K562 (cell line): ENCODE measurements around the gene LRFN3. TPM values are rescaled to one million over a fixed set of nuclear protein-coding genes. Genes with fewer than 3 reads are reported as not detected.
A peak's percentile ranks its signal among the peaks of the same experiment; 100 is the strongest.

Source experiments
- ATAC-seq: fragments of 200-7000 bp; cut with Tn5 transposase; 3 replicates; pipeline ENCODE4 v1.9.1; 2020; ENCODE audit warnings: moderate library complexity
- BruUV-seq: library from RNA; stranded (reverse); fragments of 400-500 nt; replicated peaks from 2 replicates; lab custom pipeline; 2021; lab: Mats Ljungman, UMichigan
- CTCF ChIA-PET: fragments of 300-600 bp; formaldehyde crosslinking; extraction: SDS; loops from one replicate; lab custom pipeline; 2021; ENCODE audit warnings: low intra/inter-chr PET ratio; lab: Yijun Ruan, JAX
- POLR2A ChIA-PET: fragments of 300-600, 350-650 bp; sonication (Branson Sonifier 250); formaldehyde crosslinking; extraction: SDS; loops from one replicate; lab custom pipeline; 2021; ENCODE audit warnings: antibody characterized with exemption, inconsistent platforms; lab: Yijun Ruan, JAX
- DNase-seq, 4 experiments: peaks; one replicate each; pipeline versions ENCODE4 v3.0.0 to v3.0.0-alpha.2; 2011 to 2018; ENCODE audit warnings: low spot score in 3 of 4, mixed read lengths in 3 of 4; ENCODE audit errors: extremely low read depth in 1 of 4
- FAIRE-seq: peaks from 2 replicates; lab custom pipeline; 2011; peaks lifted over from hg19 to GRCh38; lab: Jason Lieb, UNC
- H2AFZ ChIP-seq: 2 replicates; pipeline ENCODE4 v1.6.0; 2011; ENCODE audit warnings: low read depth, low read length, control low read depth, inconsistent platforms
- H3K27ac ChIP-seq: fragments of 200-600 bp; 3 replicates; pipeline ENCODE4 v1.8.0; 2011; ENCODE audit warnings: low read depth, mild to moderate bottlenecking, control low read depth, inconsistent platforms, low read length, moderate library complexity, mixed read lengths; ENCODE audit errors: extremely low read depth
- H3K27me3 ChIP-seq, 2 experiments: fragments of 300-600 bp in 1 of 2; 2 replicates in 1 of 2; 3 replicates in 1 of 2; pipeline versions ENCODE4 v1.6.0 to v1.8.0; 2011; ENCODE audit warnings: inconsistent platforms in 2 of 2, low read length in 2 of 2, mild to moderate bottlenecking in 1 of 2, mixed read lengths in 1 of 2, moderate library complexity in 1 of 2; ENCODE audit not compliant: control insufficient read depth in 2 of 2, insufficient read depth in 2 of 2
- H3K36me3 ChIP-seq: fragments of 300-600 bp; 3 replicates; pipeline ENCODE4 v1.8.0; 2011; ENCODE audit warnings: mild to moderate bottlenecking, low read length, inconsistent platforms; ENCODE audit not compliant: control insufficient read depth, insufficient read depth
- H3K4me1 ChIP-seq, 2 experiments: fragments of 200-600 bp in 1 of 2; replicated peaks in 1 of 2; 2 replicates in 1 of 2; 3 replicates in 1 of 2; pipeline versions ENCODE4 v1.5.1 to v1.8.0; 2011; ENCODE audit warnings: inconsistent platforms in 2 of 2, low read length in 2 of 2, mild to moderate bottlenecking in 1 of 2, mixed read lengths in 1 of 2, moderate library complexity in 1 of 2; ENCODE audit not compliant: control insufficient read depth in 2 of 2, insufficient read depth in 2 of 2
- H3K4me2 ChIP-seq: 2 replicates; pipeline ENCODE4 v1.6.1; 2011; ENCODE audit warnings: low read length, control low read depth, inconsistent platforms, mixed read lengths; ENCODE audit not compliant: insufficient read depth
- H3K4me3 ChIP-seq: fragments of 200-600 bp; sonication (generic), shearing (Covaris generic); 2 replicates; pipeline ENCODE4 v1.5.1; 2016; ENCODE audit warnings: control low read depth, inconsistent platforms
- H3K79me2 ChIP-seq: fragments of 200-600 bp; 3 replicates; pipeline ENCODE4 v1.8.0; 2011; ENCODE audit warnings: low read length, inconsistent platforms; ENCODE audit not compliant: control insufficient read depth, insufficient read depth
- H3K9ac ChIP-seq, 2 experiments: 2 replicates each; pipeline versions ENCODE4 v1.6.0 to v1.6.1; 2011; ENCODE audit warnings: low read depth in 2 of 2, low read length in 2 of 2, control low read depth in 1 of 2, inconsistent platforms in 1 of 2, mild to moderate bottlenecking in 1 of 2, mixed read lengths in 1 of 2; ENCODE audit not compliant: insufficient read depth in 1 of 2
- H3K9me1 ChIP-seq: one replicate; pipeline ENCODE4 v1.6.0; 2011; ENCODE audit warnings: inconsistent platforms, mild to moderate bottlenecking, low read length, moderate library complexity; ENCODE audit not compliant: control insufficient read depth, insufficient read depth
- H3K9me3 ChIP-seq: replicated peaks from 2 replicates; pipeline ENCODE4 v1.5.1; 2011; ENCODE audit warnings: low read depth, low read length, inconsistent platforms; ENCODE audit not compliant: control insufficient read depth, insufficient read depth
- H4K20me1 ChIP-seq: replicated peaks from 2 replicates; pipeline ENCODE4 v1.6.1; 2011; ENCODE audit warnings: low read length, inconsistent platforms, mixed read lengths; ENCODE audit not compliant: control insufficient read depth, insufficient read depth
- EGR1 ChIP-seq: fragments of 450-650 bp; conservative IDR thresholded peaks from 2 replicates; pipeline ENCODE4 v1.6.1; 2017; ENCODE audit warnings: mild to moderate bottlenecking
- ELK1 ChIP-seq: sonication (generic); formaldehyde crosslinking; IDR thresholded peaks from 2 replicates; pipeline ENCODE4 v1.8.1; 2022; ENCODE audit warnings: missing genetic modification reagents
- HDAC3 ChIP-seq: fragments of 450-650 bp; IDR thresholded peaks from 2 replicates; pipeline ENCODE4 v1.6.1; 2018; ENCODE audit warnings: borderline replicate concordance, mild to moderate bottlenecking, moderate library complexity; ENCODE audit not compliant: partially characterized antibody
- IRF2 ChIP-seq: sonication (generic); formaldehyde crosslinking; IDR thresholded peaks from 2 replicates; pipeline ENCODE4 v1.8.1; 2022; ENCODE audit warnings: mild to moderate bottlenecking, missing genetic modification reagents
- SP1 ChIP-seq: sonication (generic); formaldehyde crosslinking; IDR thresholded peaks from 2 replicates; pipeline ENCODE4 v1.8.1; 2022; ENCODE audit warnings: mild to moderate bottlenecking, missing genetic modification reagents
- TBL1XR1 ChIP-seq, 2 experiments: IDR thresholded peaks; 2 replicates each; pipeline ENCODE4 v1.6.1; 2012; ENCODE audit warnings: improper control_type of control experiment in 2 of 2, low read length in 2 of 2, mild to moderate bottlenecking in 1 of 2
- YBX1 ChIP-seq: fragments of 450-650 bp; IDR thresholded peaks from 2 replicates; pipeline ENCODE4 v1.7.1; 2016; ENCODE audit warnings: mild to moderate bottlenecking
- ZBTB7A ChIP-seq: IDR thresholded peaks from 2 replicates; pipeline ENCODE4 v1.6.1; 2011; ENCODE audit warnings: low read depth, mild to moderate bottlenecking, low read length, moderate library complexity, borderline replicate concordance; ENCODE audit not compliant: control insufficient read depth
- ZNF253 ChIP-seq: fragments of 250-450 bp; sonication (Bioruptor Pico); conservative IDR thresholded peaks from 2 replicates; pipeline ENCODE4 v1.6.1; 2021; ENCODE audit warnings: mild to moderate bottlenecking
- WGBS: fragments of 100-300 bp; shearing (Covaris generic); methylation state at CpG from one replicate; pipeline ENCODE4 v1.1.6; 2016; ENCODE audit warnings: low coverage, mixed read lengths; ENCODE audit not compliant: insufficient coverage; ENCODE audit errors: missing lambda C conversion rate; 5-methylcytosine and 5-hydroxymethylcytosine counted together
- in situ Hi-C: fragments of 300-500 bp; cut with MboI; formaldehyde crosslinking; loops from 4 replicates; pipeline ENCODE4 v1.15.0; 2018; ENCODE audit warnings: inconsistent platforms, mixed read lengths
- intact Hi-C: fragments of 100-400 bp; cut with micrococcal nuclease; formaldehyde crosslinking; loops from 2 replicates; pipeline ENCODE4 v1.14.2; 2022
- polyA plus RNA-seq, 8 experiments: library from polyadenylated mRNA; depleted of rRNA in 4 of 8; stranded (reverse) in 5 of 8; unstranded in 3 of 8; fragments of >200 nt; fragmentation: Nextera tagmentation in 2 of 8; fragmentation: Illumina TruSeq in 1 of 8; extraction: Ambion mirVana in 2 of 8; extraction: Trizol in 1 of 8; gene quantifications; 2 replicates each; pipeline versions ENCODE4 v1.2.1 to v1.2.3, GENCODE V29; 2011 to 2014; ENCODE audit warnings: inconsistent platforms in 1 of 8, missing spikeins in 1 of 8
- total RNA-seq, 7 experiments: library from RNA; depleted of rRNA in 6 of 7; stranded (reverse); fragments of >200 nt in 6 of 7; fragmentation: Illumina TruSeq in 2 of 7; extraction: Trizol in 2 of 7; gene quantifications; 2 replicates each; pipeline versions ENCODE4 v1.2.1 to v1.2.3, GENCODE V29; 2011 to 2021; ENCODE audit warnings: low replicate concordance in 1 of 7

Gene LRFN3
- total and polyA plus RNA-seq, 9 of the 15 experiments (the other 6 are each of a cell fraction or from before 2014, with no cell fraction given): 0.03 to 0.12 (median 0.11) TPM; not detected in 6

GRCh38 chr19:35901854-35902661 is 34.1 kb upstream of the LRFN3 start, which contains the start of gene HCST:
Gene HCST, plus strand, starts transcription at chr19:35902529. Its CDS starts 65 bp downstream, at chr19:35902594.
- WGBS: 22% methylated on average over 6 of the region's 6 CpGs
- ATAC-seq (no peak), FAIRE-seq (peak; percentile 40), DNase-seq (peak in 1 of 4 experiments; percentile 32)
- peak within 1 kb of the TSS; percentile 81 for H2AFZ ChIP-seq
- intact Hi-C loops (no loop called here), in situ Hi-C loops (no loop called here)
- H3K4me3 ChIP-seq: peak within 1 kb of the TSS; percentile 36
- H3K36me3 ChIP-seq: peaks cover 12% of the 10 kb centered on the region; the same call in 1 of the 3 replicates
- peaks cover 19% of the 10 kb centered on the region; the same call in 2 of the 3 replicates for H3K79me2 ChIP-seq
- peak within 1 kb of the TSS; percentile 77 for H3K4me2 ChIP-seq
- TF ChIP-seq SP1 (no peak), ELK1 (CRISPR knock-in tag) (no peak), ZBTB7A (peak; percentile 49; the same call in 1 of the 2 replicates), HDAC3 (no peak), TBL1XR1 (IDR thresholded peaks at IDR 0.05; ENCODE audit: low read length in 2 of 2) (no peak), EGR1 (peak; percentile 36), ZNF253 (no peak), IRF2 (CRISPR knock-in tag) (0 out of 2 replicates have a peak, but pooled peaks have one; percentile 46), YBX1 (no peak)
- peak within 1 kb of the TSS; percentile 21 to 61; a peak in 3 of 4 replicates for H3K9ac ChIP-seq
- H4K20me1 ChIP-seq: no peaks in the 10 kb centered on the region
- ChIA-PET CTCF (no interaction called here), POLR2A (interaction anchor here (0.7 to 1.2 kb wide), 2 partner anchors 10 to 33 kb away, joined by 3 to 4 read pairs; no protein-coding TSS in a partner anchor)
- no peaks in the 10 kb centered on the region for H3K9me1 ChIP-seq
- H3K9me3 ChIP-seq: no peaks in the 10 kb centered on the region
- no TSS peak for BruUV-seq
- H3K27ac ChIP-seq: peak within 1 kb of the TSS; percentile 9; the same call in 1 of the 3 replicates
- no peaks in the 10 kb centered on the region for H3K27me3 ChIP-seq
- H3K4me1 ChIP-seq: peaks cover 19 to 41% of the 10 kb centered on the region in 2 experiments
